SK-N-SH treated with all-trans-retinoic acid at 6 μM for 48 hours (cell line): ENCODE measurements around the gene ILRUN.

Experiments used
- BACH2 ChIP-seq: fragments of 250-450 bp; sonication (Bioruptor Pico); IDR thresholded peaks from 2 replicates; pipeline ENCODE4 v1.9.0; 2021; ENCODE audit warnings: mild to moderate bottlenecking, borderline replicate concordance
- PPARA ChIP-seq: fragments of 250-450 bp; sonication (Bioruptor Pico); IDR thresholded peaks from 2 replicates; pipeline ENCODE4 v1.5.0; 2020; ENCODE audit warnings: mild to moderate bottlenecking, borderline replicate concordance
- TOX ChIP-seq: fragments of 250-450 bp; sonication (Bioruptor Pico); IDR thresholded peaks from 2 replicates; pipeline ENCODE4 v1.8.0; 2021; ENCODE audit warnings: mild to moderate bottlenecking, moderate library complexity, borderline replicate concordance
- TF ChIP-seq, protein P1 (sequence below): fragments of 250-450 bp; sonication (Bioruptor Pico); IDR thresholded peaks from 2 replicates; pipeline ENCODE4 v1.5.0; 2020; ENCODE audit warnings: mild to moderate bottlenecking, moderate library complexity
- TF ChIP-seq, protein P2 (sequence below): fragments of 250-450 bp; sonication (Bioruptor Pico); IDR thresholded peaks from 2 replicates; pipeline ENCODE4 v1.8.0; 2020; ENCODE audit warnings: mild to moderate bottlenecking, moderate library complexity, borderline replicate concordance

Gene ILRUN

DNA sequence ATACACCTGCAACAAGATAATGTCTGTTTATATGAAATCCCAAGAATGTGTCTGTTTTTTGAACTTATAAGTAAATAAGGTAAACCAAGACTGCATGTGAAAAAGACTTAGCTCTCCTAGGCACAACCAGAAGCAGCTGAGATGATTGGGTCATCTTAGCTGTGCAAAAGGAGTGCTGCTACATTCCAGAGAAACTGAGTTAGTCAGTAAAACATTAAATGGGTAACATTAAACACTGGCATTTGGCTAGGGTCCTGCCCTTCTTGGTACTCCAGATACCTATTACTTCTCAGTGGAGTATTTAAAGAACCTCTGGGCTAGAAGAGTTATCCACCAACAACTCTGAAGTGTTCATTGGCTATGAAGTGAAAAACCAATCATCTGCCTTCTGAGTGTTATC lies 47.8 kb downstream of the ILRUN start (continued):
- TF ChIP-seq, protein P1, sequence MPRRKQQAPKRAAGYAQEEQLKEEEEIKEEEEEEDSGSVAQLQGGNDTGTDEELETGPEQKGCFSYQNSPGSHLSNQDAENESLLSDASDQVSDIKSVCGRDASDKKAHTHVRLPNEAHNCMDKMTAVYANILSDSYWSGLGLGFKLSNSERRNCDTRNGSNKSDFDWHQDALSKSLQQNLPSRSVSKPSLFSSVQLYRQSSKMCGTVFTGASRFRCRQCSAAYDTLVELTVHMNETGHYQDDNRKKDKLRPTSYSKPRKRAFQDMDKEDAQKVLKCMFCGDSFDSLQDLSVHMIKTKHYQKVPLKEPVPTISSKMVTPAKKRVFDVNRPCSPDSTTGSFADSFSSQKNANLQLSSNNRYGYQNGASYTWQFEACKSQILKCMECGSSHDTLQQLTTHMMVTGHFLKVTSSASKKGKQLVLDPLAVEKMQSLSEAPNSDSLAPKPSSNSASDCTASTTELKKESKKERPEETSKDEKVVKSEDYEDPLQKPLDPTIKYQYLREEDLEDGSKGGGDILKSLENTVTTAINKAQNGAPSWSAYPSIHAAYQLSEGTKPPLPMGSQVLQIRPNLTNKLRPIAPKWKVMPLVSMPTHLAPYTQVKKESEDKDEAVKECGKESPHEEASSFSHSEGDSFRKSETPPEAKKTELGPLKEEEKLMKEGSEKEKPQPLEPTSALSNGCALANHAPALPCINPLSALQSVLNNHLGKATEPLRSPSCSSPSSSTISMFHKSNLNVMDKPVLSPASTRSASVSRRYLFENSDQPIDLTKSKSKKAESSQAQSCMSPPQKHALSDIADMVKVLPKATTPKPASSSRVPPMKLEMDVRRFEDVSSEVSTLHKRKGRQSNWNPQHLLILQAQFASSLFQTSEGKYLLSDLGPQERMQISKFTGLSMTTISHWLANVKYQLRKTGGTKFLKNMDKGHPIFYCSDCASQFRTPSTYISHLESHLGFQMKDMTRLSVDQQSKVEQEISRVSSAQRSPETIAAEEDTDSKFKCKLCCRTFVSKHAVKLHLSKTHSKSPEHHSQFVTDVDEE (CRISPR knock-in tag): no peak
- TF ChIP-seq PPARA: no peak
- TF ChIP-seq BACH2 (CRISPR knock-in tag): no peak
- no peak for TF ChIP-seq TOX (CRISPR knock-in tag)
- TF ChIP-seq, protein P2, sequence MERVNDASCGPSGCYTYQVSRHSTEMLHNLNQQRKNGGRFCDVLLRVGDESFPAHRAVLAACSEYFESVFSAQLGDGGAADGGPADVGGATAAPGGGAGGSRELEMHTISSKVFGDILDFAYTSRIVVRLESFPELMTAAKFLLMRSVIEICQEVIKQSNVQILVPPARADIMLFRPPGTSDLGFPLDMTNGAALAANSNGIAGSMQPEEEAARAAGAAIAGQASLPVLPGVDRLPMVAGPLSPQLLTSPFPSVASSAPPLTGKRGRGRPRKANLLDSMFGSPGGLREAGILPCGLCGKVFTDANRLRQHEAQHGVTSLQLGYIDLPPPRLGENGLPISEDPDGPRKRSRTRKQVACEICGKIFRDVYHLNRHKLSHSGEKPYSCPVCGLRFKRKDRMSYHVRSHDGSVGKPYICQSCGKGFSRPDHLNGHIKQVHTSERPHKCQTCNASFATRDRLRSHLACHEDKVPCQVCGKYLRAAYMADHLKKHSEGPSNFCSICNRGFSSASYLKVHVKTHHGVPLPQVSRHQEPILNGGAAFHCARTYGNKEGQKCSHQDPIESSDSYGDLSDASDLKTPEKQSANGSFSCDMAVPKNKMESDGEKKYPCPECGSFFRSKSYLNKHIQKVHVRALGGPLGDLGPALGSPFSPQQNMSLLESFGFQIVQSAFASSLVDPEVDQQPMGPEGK (CRISPR knock-in tag): no peak
